Measurements from ENCODE around the gene SLC6A19. TPM values are rescaled to one million over a fixed set of nuclear protein-coding genes. Genes with fewer than 3 reads are reported as not detected.

The SLC6A19 gene
- polyA plus RNA-seq, 1 experiment = not detected

DNA sequence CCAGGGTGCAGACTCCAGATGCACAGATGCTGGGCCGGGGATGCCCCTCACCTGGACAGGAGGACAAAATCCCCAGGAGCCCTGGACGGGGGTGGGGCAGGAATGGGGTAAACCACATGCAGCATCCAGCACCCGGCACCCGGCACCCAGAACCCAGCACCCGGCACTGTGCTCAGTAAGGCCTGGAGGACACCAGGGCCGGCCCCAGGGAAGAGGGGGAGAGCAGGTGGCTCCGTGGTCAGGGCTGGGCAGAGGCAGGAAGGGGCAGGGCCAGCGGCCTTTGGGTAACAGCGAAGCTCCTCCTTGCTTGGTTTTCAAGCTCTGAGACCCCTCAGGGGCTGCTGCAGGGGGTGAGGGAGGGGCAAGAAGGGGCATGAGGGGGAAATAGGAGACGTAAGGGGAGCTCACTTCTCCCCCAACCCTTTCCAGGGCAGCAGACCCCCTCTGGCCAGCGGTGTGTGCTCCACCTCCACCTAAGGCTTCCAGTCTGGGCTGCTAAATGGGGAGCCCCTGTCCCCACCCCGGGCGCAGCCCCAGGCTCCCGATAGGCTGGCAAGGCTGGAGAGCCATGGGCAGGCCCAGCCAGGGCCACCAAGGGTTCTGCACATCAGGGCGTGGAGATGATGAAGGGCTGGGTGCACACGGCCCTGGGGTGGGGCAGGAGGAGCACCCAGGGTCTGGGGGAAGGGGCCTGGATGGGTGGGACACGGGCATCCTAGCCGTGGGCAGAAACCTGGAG is 17.8 kb upstream of the SLC6A19 start:
- TF ChIP-seq, protein P1, sequence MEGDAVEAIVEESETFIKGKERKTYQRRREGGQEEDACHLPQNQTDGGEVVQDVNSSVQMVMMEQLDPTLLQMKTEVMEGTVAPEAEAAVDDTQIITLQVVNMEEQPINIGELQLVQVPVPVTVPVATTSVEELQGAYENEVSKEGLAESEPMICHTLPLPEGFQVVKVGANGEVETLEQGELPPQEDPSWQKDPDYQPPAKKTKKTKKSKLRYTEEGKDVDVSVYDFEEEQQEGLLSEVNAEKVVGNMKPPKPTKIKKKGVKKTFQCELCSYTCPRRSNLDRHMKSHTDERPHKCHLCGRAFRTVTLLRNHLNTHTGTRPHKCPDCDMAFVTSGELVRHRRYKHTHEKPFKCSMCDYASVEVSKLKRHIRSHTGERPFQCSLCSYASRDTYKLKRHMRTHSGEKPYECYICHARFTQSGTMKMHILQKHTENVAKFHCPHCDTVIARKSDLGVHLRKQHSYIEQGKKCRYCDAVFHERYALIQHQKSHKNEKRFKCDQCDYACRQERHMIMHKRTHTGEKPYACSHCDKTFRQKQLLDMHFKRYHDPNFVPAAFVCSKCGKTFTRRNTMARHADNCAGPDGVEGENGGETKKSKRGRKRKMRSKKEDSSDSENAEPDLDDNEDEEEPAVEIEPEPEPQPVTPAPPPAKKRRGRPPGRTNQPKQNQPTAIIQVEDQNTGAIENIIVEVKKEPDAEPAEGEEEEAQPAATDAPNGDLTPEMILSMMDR (IDR thresholded peaks at IDR 0.05; ENCODE audit: insufficient read depth, low read depth, low read length) = no peak
- no peak for DNase-seq (ENCODE audit: low read depth)
- Histone ChIP-seq H3K27me3 (ENCODE audit: control insufficient read depth, insufficient read depth, low read length) (no peaks in the 10 kb centered on the region; the same call in 1 of the 2 replicates), H3K4me3 (ENCODE audit: low read depth, low read length) (no peak overlapping the region), H3K36me3 (ENCODE audit: control insufficient read depth, insufficient read depth, low read length) (no peaks in the 10 kb centered on the region)
- ChIA-PET POLR2A (no interaction called here), CTCF (interaction anchor here (0.7 to 3.7 kb wide), 4 partner anchors 9 to 471 kb away, joined by 3 to 25 read pairs (median 8); no protein-coding TSS in a partner anchor)

DNA sequence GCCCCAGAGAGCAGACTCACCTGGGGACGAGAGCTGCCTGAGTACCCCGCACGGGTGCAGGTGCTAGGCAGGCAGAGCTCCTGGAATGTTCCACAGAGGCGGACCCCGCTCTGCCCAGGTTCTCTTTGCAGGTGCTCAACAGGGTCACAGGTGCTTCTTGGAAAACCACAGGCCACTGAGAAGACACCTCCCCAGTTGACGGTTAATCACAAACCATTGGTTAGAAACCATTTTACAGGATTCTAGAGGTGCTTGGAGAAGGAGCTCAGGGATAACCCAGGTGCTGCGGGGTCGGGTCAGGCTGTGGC is 17.3 kb upstream of the SLC6A19 start:
- TF ChIP-seq, protein P1 (IDR thresholded peaks at IDR 0.05; ENCODE audit: insufficient read depth, low read depth, low read length) = no peak
- Histone ChIP-seq H3K4me3 (ENCODE audit: low read depth, low read length) (no peak overlapping the region), H3K36me3 (ENCODE audit: control insufficient read depth, insufficient read depth, low read length) (no peaks in the 10 kb centered on the region), H3K27me3 (ENCODE audit: control insufficient read depth, insufficient read depth, low read length) (no peaks in the 10 kb centered on the region; the same call in 1 of the 2 replicates)
- POLR2A ChIA-PET = no interaction called here
- CTCF ChIA-PET = interaction anchor here (1.2 to 3.7 kb wide), 3 partner anchors 10 to 471 kb away, joined by 3 to 25 read pairs (median 12); no protein-coding TSS in a partner anchor
- DNase-seq (ENCODE audit: low read depth) = no peak

DNA sequence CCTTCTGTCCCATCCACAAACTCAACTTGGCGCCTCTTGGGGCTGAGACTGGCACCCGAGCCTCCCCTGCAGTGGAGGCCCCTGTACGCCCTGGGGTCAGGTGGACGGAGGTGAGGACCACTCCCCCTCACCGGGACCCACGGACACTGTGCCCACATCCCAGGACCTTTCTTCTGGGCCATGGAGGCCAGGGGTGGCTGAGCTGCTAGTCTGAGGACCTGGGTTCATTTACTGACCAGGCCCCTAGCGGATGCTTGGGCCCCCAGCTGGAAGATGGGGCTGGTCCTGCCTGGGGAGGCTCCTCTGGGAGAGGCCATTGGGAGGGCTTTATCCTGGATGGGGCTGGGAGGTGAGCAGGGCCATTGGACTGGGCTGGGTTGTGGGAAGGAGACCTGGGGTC is 16.9 kb upstream of the SLC6A19 start:
- ChIA-PET CTCF (interaction anchor here (1.2 to 3.7 kb wide), 3 partner anchors 10 to 470 kb away, joined by 3 to 25 read pairs (median 12); no protein-coding TSS in a partner anchor), POLR2A (no interaction called here)
- TF ChIP-seq, protein P1 (IDR thresholded peaks at IDR 0.05; ENCODE audit: insufficient read depth, low read depth, low read length) = no peak
- no peak for DNase-seq (ENCODE audit: low read depth)
- Histone ChIP-seq H3K4me3 (ENCODE audit: low read depth, low read length) (no peak overlapping the region), H3K36me3 (ENCODE audit: control insufficient read depth, insufficient read depth, low read length) (no peaks in the 10 kb centered on the region), H3K27me3 (ENCODE audit: control insufficient read depth, insufficient read depth, low read length) (no peaks in the 10 kb centered on the region; the same call in 1 of the 2 replicates)

DNA sequence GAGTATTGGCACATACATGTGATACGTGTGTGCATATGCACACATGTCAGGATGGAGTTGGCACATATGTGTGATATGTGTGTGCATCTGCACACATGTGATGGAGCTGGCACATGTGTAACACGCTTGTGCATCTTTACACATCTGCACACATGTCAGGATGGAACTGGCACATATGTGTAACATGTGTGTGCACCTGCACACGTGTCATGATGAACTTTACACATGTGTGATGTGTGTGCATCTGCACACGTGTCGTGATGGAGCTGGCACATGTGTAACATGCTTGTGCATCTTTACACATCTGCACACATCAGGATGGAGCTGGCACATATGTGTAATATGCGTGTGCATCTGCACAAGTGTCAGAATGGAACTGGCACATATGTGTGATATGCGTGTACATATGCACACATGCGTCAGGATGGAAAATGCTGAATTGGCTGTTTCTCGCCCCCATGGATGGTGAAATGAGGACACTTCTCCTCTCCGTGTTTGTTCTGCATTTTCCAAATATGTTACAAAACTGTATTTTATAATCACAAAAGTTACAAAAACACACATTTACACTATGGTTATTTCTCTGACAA is 16.3 kb upstream of the SLC6A19 start:
- POLR2A ChIA-PET = no interaction called here
- H3K36me3 ChIP-seq (ENCODE audit: control insufficient read depth, insufficient read depth, low read length) = no peaks in the 10 kb centered on the region
- no peak for DNase-seq (ENCODE audit: low read depth)
- TF ChIP-seq, protein P1 (IDR thresholded peaks at IDR 0.05; ENCODE audit: insufficient read depth, low read depth, low read length) = no peak
- H3K4me3 ChIP-seq (ENCODE audit: low read depth, low read length) = no peak overlapping the region
- CTCF ChIA-PET = interaction anchor here (2.8 to 3.7 kb wide), 2 partner anchors 11 to 17 kb away, joined by 12 to 25 read pairs; no protein-coding TSS in a partner anchor
- no peaks in the 10 kb centered on the region; the same call in 1 of the 2 replicates for H3K27me3 ChIP-seq (ENCODE audit: control insufficient read depth, insufficient read depth, low read length)

DNA sequence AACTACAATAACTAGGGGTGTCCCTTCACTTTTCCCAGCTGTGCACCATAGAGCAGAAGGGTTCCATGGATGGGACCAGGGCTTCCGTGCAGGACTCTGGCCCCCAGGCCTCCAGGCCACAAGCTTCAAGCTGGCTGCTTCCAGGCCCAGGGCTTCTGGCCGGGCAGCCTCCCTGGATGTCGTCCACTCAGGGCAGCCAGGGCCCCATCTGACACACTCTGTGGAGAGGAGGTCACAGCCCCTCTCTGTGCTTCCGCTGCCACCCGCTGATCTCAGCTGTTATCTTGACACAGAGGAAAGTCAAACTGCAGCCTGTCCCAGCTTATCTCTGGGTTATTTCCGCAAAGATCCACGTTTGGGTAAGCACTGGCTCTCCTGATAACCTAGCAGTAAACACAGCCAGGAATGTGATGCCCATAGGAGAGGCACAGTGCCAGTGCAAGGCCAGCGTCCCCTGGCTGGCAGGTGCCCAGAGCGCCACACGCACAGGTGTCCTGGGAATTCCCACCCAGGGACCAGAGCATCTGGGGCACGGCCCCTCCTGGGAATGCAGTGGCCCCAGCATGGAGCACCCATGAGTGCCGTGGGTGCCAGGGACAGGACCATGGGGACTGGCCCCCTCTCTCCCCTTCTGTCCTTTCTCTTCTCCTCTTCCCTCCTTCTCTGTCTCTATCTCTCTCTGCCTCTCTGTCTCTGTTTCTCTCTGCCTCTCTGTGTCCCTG is 15.6 kb upstream of the SLC6A19 start:
- ChIA-PET POLR2A (no interaction called here), CTCF (interaction anchor here (2.8 to 3.7 kb wide), 2 partner anchors 11 to 18 kb away, joined by 12 to 25 read pairs; no protein-coding TSS in a partner anchor)
- no peak for DNase-seq (ENCODE audit: low read depth)
- Histone ChIP-seq H3K4me3 (ENCODE audit: low read depth, low read length) (no peak overlapping the region), H3K27me3 (ENCODE audit: control insufficient read depth, insufficient read depth, low read length) (peaks cover 4% of the 10 kb centered on the region), H3K36me3 (ENCODE audit: control insufficient read depth, insufficient read depth, low read length) (no peaks in the 10 kb centered on the region)
- TF ChIP-seq, protein P1 (IDR thresholded peaks at IDR 0.05; ENCODE audit: insufficient read depth, low read depth, low read length) = no peak

Data from BJ (cell line).